H1 (cell line): ENCODE data around the gene IFT74. TPM values are rescaled to one million over a fixed set of nuclear protein-coding genes. Genes with fewer than 3 reads are reported as not detected.

Experiments
- CTBP2 ChIP-seq: IDR thresholded peaks from 2 replicates; pipeline ENCODE4 v1.7.0; 2011; ENCODE audit warnings: borderline replicate concordance, mild to moderate bottlenecking, moderate library complexity, mixed read lengths, low read length; ENCODE audit not compliant: insufficient read depth, insufficient read length
- CTCF ChIP-seq, 3 experiments: IDR thresholded peaks; 1 replicate in 2 of 3; 2 replicates in 1 of 3; pipeline versions ENCODE4 v1.5.1 to v1.6.1; 2011; ENCODE audit warnings: low read length in 3 of 3, mild to moderate bottlenecking in 3 of 3, inconsistent platforms in 2 of 3, low read depth in 1 of 3, moderate library complexity in 1 of 3; ENCODE audit not compliant: insufficient read depth in 1 of 3; ENCODE audit errors: control extremely low read depth in 1 of 3
- POU5F1 ChIP-seq: IDR thresholded peaks from 2 replicates; pipeline ENCODE4 v1.6.1; 2011; ENCODE audit warnings: low read depth, mild to moderate bottlenecking, low read length, moderate library complexity
- RXRA ChIP-seq: IDR thresholded peaks from 2 replicates; pipeline ENCODE4 v1.6.1; 2011; ENCODE audit warnings: low read depth, mild to moderate bottlenecking, low read length, moderate library complexity; ENCODE audit not compliant: insufficient read depth
- TBP ChIP-seq: IDR thresholded peaks from 2 replicates; pipeline ENCODE4 v1.6.1; 2011; ENCODE audit warnings: low read depth, low read length, improper control_type of control experiment
- polyA plus RNA-seq, 7 experiments: library from polyadenylated mRNA; depleted of rRNA in 3 of 7; stranded (reverse) in 5 of 7; unstranded in 2 of 7; fragments of >200 nt in 5 of 7; fragments of 200-250 nt in 2 of 7; gene quantifications; 1 replicate in 5 of 7; 2 replicates in 1 of 7; 4 replicates in 1 of 7; pipeline versions ENCODE4 v1.2.1 to v1.2.3, GENCODE V29; 2011 to 2013; ENCODE audit warnings: missing spikeins in 2 of 7, mixed read lengths in 2 of 7
- total RNA-seq: library from RNA; stranded (reverse); fragmentation: NEBNext Ultra II Directional; extraction: Animal tissue kit (Norgen Biotek cat#: 25700); gene quantifications from 2 replicates; pipeline ENCODE4 v1.2.1, GENCODE V29; 2021

The IFT74 gene
- total and polyA plus RNA-seq, 2 of the 8 experiments (the other 6 are each of a cell fraction or from before 2014, with no cell fraction given) = 4.4 to 17.8 TPM

GRCh38 chr9:27054841-27055240 is 98.6 kb downstream of the IFT74 start (continued):
- TF ChIP-seq CTCF (IDR thresholded peaks at IDR 0.05; ENCODE audit: control extremely low read depth in 1 of 3, insufficient read depth in 1 of 3, low read depth in 1 of 3, low read length in 3 of 3) (no peak), POU5F1 (no peak), CTBP2 (no peak), RXRA (no peak), TBP (no peak)
